Aortic smooth muscle cell (primary cell): Measurements from ENCODE around the gene RSPH6A. TPM values are rescaled to one million over a fixed set of nuclear protein-coding genes. Genes with fewer than 3 reads are reported as not detected.

ENCODE experiments used
- total RNA-seq: library from RNA; depleted of rRNA; stranded (reverse); fragments of >200 nt; gene quantifications from 2 replicates; pipeline ENCODE4 v1.2.3, GENCODE V29; 2014

Gene RSPH6A
- 0.12 and 0.13 TPM in 2 replicates for total RNA-seq

GRCh38 chr19:45814851-45815480 is at the start of gene RSPH6A:
RSPH6A (minus strand) TSS chr19:45815308; CDS start chr19:45815176, 132 bp downstream.

DNA sequence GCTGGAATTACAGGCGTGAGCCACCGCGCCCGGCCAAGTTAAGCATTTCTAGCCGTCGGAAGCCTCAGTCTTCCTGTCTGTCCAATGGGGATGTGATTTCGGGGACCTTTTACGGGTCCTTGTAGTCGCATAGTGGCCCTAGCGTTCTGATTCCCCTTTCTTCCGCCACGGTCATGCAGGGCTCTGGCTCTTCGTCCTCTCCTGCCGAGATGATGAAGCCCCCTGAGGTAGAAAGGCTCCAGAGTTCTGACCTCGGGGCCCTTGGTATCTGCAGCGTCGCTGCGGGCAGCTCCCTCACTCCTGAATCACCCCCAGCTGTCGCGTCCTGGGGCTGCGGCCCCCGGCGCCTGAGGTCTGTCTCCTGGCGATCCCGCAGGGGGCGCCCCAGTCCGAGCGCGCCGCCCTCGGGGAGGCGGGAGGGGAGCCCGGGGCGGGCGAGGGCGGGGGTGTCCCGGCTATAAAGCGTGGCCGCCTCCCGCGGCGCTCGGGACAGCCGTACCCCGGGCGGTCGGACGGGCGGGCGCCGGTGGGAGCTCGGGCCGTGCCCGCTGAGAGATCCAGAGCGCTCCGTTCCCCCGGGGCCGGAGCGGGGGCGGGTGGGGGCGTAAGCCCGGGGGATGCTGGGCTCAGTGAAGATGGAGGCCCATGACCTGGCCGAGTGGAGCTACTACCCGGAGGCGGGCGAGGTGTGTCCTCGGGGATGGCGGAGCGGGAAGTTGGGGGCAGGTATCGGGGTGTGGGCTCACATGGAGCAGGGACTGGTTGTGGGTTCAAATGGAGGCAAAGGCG is 48.9 kb upstream of the RSPH6A start, which contains the start of gene FOXA3:
FOXA3 (plus strand) TSS at position 487 of the 789 bp plus-strand sequence; CDS start at position 618, 131 bp downstream.

DNA sequence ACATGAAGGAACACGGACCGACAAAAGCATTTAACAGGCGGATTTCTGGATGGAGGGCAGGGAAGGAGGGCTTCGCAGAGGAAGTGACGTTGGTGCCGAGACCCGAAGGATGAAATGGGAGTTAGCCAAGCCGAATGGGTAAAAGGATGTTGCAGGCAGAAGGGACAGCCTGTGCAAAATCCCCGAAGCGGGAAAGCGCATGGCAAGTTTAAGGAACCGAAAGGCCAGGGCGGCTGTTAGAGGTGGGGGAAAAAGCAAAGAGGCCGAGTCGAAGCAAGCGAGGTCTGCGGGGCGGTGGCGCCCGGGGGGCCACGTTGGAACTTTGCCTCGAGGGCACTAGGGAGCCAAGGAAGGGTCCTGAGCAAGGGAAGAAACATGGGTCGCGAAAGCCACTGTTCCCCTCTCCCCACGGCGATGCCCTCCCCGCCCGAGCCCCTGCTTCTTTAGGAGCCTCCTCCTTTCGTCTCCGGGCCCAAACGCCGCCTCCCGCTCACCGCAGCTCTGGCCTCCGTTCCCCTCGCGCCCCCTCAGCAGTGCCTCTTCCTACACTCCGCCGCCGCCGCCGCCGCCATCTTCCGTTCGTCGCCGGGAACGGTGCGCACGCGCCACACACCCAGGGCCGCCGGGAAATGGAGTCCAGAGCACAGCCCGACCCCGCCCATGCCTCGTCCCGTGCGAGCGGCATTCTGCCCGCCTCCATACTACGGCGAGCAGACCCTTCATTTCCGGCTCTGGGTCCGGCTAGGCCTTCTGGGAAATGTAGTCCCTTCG is 47.6 kb upstream of the RSPH6A start, which contains the start of gene SYMPK:
SYMPK (minus strand) TSS at position 584 of the 771 bp plus-strand sequence. CDS start 8,652 bp downstream, outside the sequence.

GRCh38 chr19:45792470-45793177 is 22.5 kb downstream of the RSPH6A start, which contains the start of gene DMWD:
DMWD (minus strand) TSS chr19:45792845; CDS start chr19:45792756, 89 bp downstream.

GRCh38 chr19:45782162-45782691 is 32.9 kb downstream of the RSPH6A start, which contains the start of gene DMPK:
DMPK (minus strand) TSS chr19:45782490; CDS start chr19:45782352, 138 bp downstream.

DNA sequence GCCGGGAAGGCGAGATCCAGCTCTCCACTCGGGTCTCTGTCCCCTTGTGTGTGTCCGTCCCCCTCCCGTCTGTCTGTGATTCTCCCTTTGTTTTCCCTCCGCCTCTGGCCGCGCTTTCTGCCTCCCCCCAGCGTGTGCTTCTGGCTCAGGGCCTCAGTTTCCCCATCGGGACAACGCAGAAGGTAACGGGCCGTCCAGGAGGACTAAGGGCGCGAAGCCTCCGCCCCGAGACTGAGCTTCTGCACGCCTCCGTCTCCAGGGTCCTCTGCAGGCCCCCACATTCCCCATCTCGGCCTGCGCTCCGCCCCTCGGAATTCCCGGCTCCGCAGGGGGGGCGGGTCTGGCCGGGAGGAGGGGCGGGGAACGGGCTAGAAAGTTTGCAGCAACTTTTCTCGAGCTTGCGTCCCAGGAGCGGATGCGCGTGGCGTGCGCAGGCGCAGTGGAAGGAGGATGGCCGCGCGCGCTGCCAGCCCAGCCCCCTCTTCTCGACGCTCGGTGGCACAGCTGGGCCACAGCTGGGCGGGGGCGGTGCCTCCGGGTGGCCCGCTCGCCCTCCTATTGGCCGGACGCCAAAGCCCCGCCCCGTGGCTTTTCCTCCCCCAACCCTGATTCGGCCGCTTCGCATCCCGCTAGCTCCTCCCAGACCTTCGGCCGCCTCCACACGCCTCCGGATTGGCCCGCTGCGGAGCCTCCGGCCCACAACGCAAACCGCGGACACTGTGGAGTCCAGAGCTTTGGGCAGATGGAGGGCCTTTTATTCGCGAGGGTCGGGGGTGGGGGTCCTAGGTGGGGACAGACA is 45.9 kb downstream of the RSPH6A start, which contains the start of gene SIX5:
SIX5 (minus strand) TSS at position 269 of the 799 bp plus-strand sequence. CDS start 408 bp downstream, outside the sequence.

Other genes starting within 250 kb of the RSPH6A start
- 4.4 TPM in 2 replicates for gene OPA3, start 230.5 kb downstream of the RSPH6A start, total RNA-seq
- 0.40 and 0.99 TPM in 2 replicates for gene GPR4, start 213.1 kb downstream of the RSPH6A start, total RNA-seq
- 46.1 and 55.6 TPM in 2 replicates for gene EML2, start 175.9 kb downstream of the RSPH6A start, total RNA-seq
- gene GIPR, start 147.1 kb downstream of the RSPH6A start, total RNA-seq, result 0.12 and 0.26 TPM in 2 replicates
- gene SNRPD2, start 123.4 kb downstream of the RSPH6A start, total RNA-seq, result 676 and 796 TPM in 2 replicates
- gene QPCTL, start 122.6 kb downstream of the RSPH6A start, total RNA-seq, result 7.2 and 9.4 TPM in 2 replicates
- gene FBXO46, start 84.4 kb downstream of the RSPH6A start, total RNA-seq, result 2.2 and 2.8 TPM in 2 replicates
- gene MEIOSIN, start 81.9 kb downstream of the RSPH6A start, total RNA-seq, result not detected in 2 replicates
- gene SIX5, start 46.1 kb downstream of the RSPH6A start, total RNA-seq, result 5.5 and 6.0 TPM in 2 replicates
- gene DMPK, start 32.8 kb downstream of the RSPH6A start, total RNA-seq, result 169 and 191 TPM in 2 replicates
- 32.6 and 34.7 TPM in 2 replicates for gene DMWD, start 22.5 kb downstream of the RSPH6A start, total RNA-seq
- gene SYMPK, start 47.8 kb upstream of the RSPH6A start, total RNA-seq, result 25.2 and 29.5 TPM in 2 replicates
- gene FOXA3, start 49.0 kb upstream of the RSPH6A start, total RNA-seq, result not detected in 2 replicates
- 17.8 and 21.4 TPM in 2 replicates for gene IRF2BP1, start 70.8 kb upstream of the RSPH6A start, total RNA-seq
- gene MYPOP, start 87.3 kb upstream of the RSPH6A start, total RNA-seq, result 0.53 and 1.1 TPM in 2 replicates
- gene NANOS2, start 99.5 kb upstream of the RSPH6A start, total RNA-seq, result not detected in 2 replicates
- gene NOVA2, start 158.6 kb upstream of the RSPH6A start, total RNA-seq, result 0.12 and 0.13 TPM in 2 replicates
- 4.8 and 6.2 TPM in 2 replicates for gene CCDC61, start 180.2 kb upstream of the RSPH6A start, total RNA-seq
- gene PGLYRP1, start 207.7 kb upstream of the RSPH6A start, total RNA-seq, result not detected in 2 replicates
- 0.06 TPM in 1 of 2 replicates, not detected in the other for gene IGFL4, start 225.7 kb upstream of the RSPH6A start, total RNA-seq